ENCODE measurements around the gene NPTN. TPM values are rescaled to one million over a fixed set of nuclear protein-coding genes. Genes with fewer than 3 reads are reported as not detected.

Gene NPTN
- total and polyA plus RNA-seq, 2 experiments from 2014 or later: 56.3 to 113 TPM

DNA sequence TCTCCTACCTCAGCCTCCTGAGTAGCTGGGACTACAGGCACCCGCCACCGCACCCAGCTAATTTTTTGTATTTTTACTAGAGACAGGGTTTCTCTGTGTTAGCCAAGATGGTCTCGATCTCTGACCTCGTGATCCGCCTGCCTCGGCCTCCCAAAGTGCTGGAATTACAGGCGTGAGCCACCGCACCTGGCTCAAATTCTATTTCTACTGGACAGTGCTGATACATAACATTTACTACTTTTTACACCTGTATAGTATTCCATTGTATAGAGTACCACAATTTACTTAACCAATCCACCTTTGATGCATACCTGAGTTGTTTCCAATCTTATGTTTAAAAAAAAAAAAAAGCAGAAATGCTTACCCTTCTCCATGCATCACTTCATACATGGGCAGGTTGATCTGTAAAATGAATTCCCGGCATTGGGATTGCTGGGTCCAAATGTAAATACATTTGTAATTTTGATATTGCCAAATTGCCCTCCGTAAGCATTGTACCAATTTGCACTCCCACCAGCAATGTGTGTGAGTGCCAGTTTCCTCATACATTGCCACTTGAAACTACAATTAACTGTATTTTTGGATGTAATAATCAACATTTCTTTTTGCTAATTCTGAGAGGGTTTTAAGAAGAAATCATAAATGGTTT is 94.5 kb downstream of the NPTN start (continued):
- TF ChIP-seq, protein P1, sequence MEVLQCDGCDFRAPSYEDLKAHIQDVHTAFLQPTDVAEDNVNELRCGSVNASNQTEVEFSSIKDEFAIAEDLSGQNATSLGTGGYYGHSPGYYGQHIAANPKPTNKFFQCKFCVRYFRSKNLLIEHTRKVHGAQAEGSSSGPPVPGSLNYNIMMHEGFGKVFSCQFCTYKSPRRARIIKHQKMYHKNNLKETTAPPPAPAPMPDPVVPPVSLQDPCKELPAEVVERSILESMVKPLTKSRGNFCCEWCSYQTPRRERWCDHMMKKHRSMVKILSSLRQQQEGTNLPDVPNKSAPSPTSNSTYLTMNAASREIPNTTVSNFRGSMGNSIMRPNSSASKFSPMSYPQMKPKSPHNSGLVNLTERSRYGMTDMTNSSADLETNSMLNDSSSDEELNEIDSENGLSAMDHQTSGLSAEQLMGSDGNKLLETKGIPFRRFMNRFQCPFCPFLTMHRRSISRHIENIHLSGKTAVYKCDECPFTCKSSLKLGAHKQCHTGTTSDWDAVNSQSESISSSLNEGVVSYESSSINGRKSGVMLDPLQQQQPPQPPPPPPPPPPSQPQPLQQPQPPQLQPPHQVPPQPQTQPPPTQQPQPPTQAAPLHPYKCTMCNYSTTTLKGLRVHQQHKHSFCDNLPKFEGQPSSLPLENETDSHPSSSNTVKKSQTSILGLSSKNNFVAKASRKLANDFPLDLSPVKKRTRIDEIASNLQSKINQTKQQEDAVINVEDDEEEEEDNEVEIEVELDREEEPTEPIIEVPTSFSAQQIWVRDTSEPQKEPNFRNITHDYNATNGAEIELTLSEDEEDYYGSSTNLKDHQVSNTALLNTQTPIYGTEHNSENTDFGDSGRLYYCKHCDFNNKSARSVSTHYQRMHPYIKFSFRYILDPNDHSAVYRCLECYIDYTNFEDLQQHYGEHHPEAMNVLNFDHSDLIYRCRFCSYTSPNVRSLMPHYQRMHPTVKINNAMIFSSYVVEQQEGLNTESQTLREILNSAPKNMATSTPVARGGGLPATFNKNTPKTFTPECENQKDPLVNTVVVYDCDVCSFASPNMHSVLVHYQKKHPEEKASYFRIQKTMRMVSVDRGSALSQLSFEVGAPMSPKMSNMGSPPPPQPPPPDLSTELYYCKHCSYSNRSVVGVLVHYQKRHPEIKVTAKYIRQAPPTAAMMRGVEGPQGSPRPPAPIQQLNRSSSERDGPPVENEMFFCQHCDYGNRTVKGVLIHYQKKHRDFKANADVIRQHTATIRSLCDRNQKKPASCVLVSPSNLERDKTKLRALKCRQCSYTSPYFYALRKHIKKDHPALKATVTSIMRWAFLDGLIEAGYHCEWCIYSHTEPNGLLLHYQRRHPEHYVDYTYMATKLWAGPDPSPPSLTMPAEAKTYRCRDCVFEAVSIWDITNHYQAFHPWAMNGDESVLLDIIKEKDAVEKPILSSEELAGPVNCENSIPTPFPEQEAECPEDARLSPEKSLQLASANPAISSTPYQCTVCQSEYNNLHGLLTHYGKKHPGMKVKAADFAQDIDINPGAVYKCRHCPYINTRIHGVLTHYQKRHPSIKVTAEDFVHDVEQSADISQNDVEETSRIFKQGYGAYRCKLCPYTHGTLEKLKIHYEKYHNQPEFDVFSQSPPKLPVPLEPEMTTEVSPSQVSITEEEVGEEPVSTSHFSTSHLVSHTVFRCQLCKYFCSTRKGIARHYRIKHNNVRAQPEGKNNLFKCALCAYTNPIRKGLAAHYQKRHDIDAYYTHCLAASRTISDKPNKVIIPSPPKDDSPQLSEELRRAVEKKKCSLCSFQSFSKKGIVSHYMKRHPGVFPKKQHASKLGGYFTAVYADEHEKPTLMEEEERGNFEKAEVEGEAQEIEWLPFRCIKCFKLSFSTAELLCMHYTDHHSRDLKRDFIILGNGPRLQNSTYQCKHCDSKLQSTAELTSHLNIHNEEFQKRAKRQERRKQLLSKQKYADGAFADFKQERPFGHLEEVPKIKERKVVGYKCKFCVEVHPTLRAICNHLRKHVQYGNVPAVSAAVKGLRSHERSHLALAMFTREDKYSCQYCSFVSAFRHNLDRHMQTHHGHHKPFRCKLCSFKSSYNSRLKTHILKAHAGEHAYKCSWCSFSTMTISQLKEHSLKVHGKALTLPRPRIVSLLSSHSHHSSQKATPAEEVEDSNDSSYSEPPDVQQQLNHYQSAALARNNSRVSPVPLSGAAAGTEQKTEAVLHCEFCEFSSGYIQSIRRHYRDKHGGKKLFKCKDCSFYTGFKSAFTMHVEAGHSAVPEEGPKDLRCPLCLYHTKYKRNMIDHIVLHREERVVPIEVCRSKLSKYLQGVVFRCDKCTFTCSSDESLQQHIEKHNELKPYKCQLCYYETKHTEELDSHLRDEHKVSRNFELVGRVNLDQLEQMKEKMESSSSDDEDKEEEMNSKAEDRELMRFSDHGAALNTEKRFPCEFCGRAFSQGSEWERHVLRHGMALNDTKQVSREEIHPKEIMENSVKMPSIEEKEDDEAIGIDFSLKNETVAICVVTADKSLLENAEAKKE (CRISPR knock-in tag; IDR thresholded peaks at IDR 0.05): no peak
- no peak for TF ChIP-seq EZH2 (IDR thresholded peaks at IDR 0.05; ENCODE audit: low read depth, unreplicated experiment)
- no peak for TF ChIP-seq JUNB (IDR thresholded peaks at IDR 0.05; ENCODE audit: unreplicated experiment)
- TF ChIP-seq, protein P2, sequence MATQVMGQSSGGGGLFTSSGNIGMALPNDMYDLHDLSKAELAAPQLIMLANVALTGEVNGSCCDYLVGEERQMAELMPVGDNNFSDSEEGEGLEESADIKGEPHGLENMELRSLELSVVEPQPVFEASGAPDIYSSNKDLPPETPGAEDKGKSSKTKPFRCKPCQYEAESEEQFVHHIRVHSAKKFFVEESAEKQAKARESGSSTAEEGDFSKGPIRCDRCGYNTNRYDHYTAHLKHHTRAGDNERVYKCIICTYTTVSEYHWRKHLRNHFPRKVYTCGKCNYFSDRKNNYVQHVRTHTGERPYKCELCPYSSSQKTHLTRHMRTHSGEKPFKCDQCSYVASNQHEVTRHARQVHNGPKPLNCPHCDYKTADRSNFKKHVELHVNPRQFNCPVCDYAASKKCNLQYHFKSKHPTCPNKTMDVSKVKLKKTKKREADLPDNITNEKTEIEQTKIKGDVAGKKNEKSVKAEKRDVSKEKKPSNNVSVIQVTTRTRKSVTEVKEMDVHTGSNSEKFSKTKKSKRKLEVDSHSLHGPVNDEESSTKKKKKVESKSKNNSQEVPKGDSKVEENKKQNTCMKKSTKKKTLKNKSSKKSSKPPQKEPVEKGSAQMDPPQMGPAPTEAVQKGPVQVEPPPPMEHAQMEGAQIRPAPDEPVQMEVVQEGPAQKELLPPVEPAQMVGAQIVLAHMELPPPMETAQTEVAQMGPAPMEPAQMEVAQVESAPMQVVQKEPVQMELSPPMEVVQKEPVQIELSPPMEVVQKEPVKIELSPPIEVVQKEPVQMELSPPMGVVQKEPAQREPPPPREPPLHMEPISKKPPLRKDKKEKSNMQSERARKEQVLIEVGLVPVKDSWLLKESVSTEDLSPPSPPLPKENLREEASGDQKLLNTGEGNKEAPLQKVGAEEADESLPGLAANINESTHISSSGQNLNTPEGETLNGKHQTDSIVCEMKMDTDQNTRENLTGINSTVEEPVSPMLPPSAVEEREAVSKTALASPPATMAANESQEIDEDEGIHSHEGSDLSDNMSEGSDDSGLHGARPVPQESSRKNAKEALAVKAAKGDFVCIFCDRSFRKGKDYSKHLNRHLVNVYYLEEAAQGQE (IDR thresholded peaks at IDR 0.05; ENCODE audit: unreplicated experiment): no peak
- TF ChIP-seq EZH2phosphoT487 (IDR thresholded peaks at IDR 0.05; ENCODE audit: unreplicated experiment): no peak
- TF ChIP-seq CREB1 (CRISPR knock-in tag; IDR thresholded peaks at IDR 0.05; ENCODE audit: low read depth): no peak

Measured in GM23338 (cell line).